Measurements from ENCODE around the gene USF2.

- TF ChIP-seq, protein P1, sequence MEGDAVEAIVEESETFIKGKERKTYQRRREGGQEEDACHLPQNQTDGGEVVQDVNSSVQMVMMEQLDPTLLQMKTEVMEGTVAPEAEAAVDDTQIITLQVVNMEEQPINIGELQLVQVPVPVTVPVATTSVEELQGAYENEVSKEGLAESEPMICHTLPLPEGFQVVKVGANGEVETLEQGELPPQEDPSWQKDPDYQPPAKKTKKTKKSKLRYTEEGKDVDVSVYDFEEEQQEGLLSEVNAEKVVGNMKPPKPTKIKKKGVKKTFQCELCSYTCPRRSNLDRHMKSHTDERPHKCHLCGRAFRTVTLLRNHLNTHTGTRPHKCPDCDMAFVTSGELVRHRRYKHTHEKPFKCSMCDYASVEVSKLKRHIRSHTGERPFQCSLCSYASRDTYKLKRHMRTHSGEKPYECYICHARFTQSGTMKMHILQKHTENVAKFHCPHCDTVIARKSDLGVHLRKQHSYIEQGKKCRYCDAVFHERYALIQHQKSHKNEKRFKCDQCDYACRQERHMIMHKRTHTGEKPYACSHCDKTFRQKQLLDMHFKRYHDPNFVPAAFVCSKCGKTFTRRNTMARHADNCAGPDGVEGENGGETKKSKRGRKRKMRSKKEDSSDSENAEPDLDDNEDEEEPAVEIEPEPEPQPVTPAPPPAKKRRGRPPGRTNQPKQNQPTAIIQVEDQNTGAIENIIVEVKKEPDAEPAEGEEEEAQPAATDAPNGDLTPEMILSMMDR (conservative IDR thresholded peaks at IDR 0.05 in 1 of 2, IDR thresholded peaks at IDR 0.05 in 1 of 2; ENCODE audit: extremely low read depth in 1 of 2, insufficient read depth in 1 of 2, low read depth in 1 of 2, low read length in 2 of 2): no peak
- no peak for TF ChIP-seq EZH2 (IDR thresholded peaks at IDR 0.05; ENCODE audit: borderline replicate concordance, low read length)
Observed at GRCh38 chr19:35310811-35311465, 42.2 kb downstream of the USF2 start.
